Caco-2 (cell line): ENCODE data around the gene ARID2. TPM values are rescaled to one million over a fixed set of nuclear protein-coding genes. Genes with fewer than 3 reads are reported as not detected.

Experiments used
- BruUV-seq: library from RNA; stranded (reverse); fragments of 400-500 nt; replicated peaks from 2 replicates; lab custom pipeline; 2021; lab: Mats Ljungman, UMichigan
- CTCF ChIA-PET: fragments of 300-600 bp; sonication (Branson Sonifier 250); formaldehyde crosslinking; loops from one replicate; lab custom pipeline; 2022; ENCODE audit warnings: antibody characterized with exemption; lab: Charles Lee
- POLR2A ChIA-PET: fragments of 300-600 bp; sonication (Branson Sonifier 250); formaldehyde crosslinking; loops from one replicate; lab custom pipeline; 2022; ENCODE audit warnings: antibody characterized with exemption; lab: Charles Lee
- DNase-seq, 2 experiments: peaks; one replicate each; pipeline versions ENCODE4 v3.0.0 to v3.0.0-alpha.2; 2020 to 2022
- H3K27me3 ChIP-seq: replicated peaks from 2 replicates; pipeline ENCODE4 v1.6.0; 2011; ENCODE audit warnings: low read length; ENCODE audit not compliant: control insufficient read depth, insufficient read depth
- H3K36me3 ChIP-seq: 2 replicates; pipeline ENCODE4 v1.5.1; 2011; ENCODE audit warnings: low read length; ENCODE audit not compliant: control insufficient read depth, insufficient read depth
- H3K4me1 ChIP-seq: fragments of 250-450 bp; sonication (Bioruptor Pico); 2 replicates; pipeline ENCODE4 v1.5.1; 2020; ENCODE audit warnings: mild to moderate bottlenecking
- H3K4me3 ChIP-seq: 2 replicates; pipeline ENCODE4 v1.5.1; 2011; ENCODE audit warnings: low read depth, mild to moderate bottlenecking, control low read depth, low read length
- H3K9me3 ChIP-seq: fragments of 250-450 bp; sonication (Bioruptor Pico); 2 replicates; pipeline ENCODE4 v1.5.1; 2020; ENCODE audit warnings: mild to moderate bottlenecking, moderate library complexity
- H3K27ac Mint-ChIP-seq: one replicate; pipeline ENCODE4 v1.8.0; 2022; ENCODE audit warnings: mixed read lengths; ENCODE audit not compliant: unreplicated experiment
- H3K27me3 Mint-ChIP-seq: one replicate; pipeline ENCODE4 v1.8.0; 2022; ENCODE audit warnings: mixed read lengths; ENCODE audit not compliant: insufficient read depth, unreplicated experiment
- H3K36me3 Mint-ChIP-seq: one replicate; pipeline ENCODE4 v1.8.0; 2022; ENCODE audit warnings: mild to moderate bottlenecking, mixed read lengths; ENCODE audit not compliant: insufficient read depth, unreplicated experiment
- H3K4me1 Mint-ChIP-seq: one replicate; pipeline ENCODE4 v1.8.0; 2022; ENCODE audit warnings: low read depth, mixed read lengths; ENCODE audit not compliant: unreplicated experiment
- H3K4me3 Mint-ChIP-seq: one replicate; pipeline ENCODE4 v1.8.0; 2022; ENCODE audit warnings: mild to moderate bottlenecking, moderate library complexity, mixed read lengths; ENCODE audit not compliant: unreplicated experiment
- H3K9me3 Mint-ChIP-seq: one replicate; pipeline ENCODE4 v1.8.0; 2022; ENCODE audit warnings: mixed read lengths; ENCODE audit not compliant: unreplicated experiment
- CTCF ChIP-seq, 2 experiments: fragments of 200-600 bp in 1 of 2; IDR thresholded peaks; 1 replicate in 1 of 2; 2 replicates in 1 of 2; pipeline versions ENCODE4 v1.5.1 to v1.8.0; 2011 to 2022; ENCODE audit warnings: antibody characterized with exemption in 1 of 2, control low read depth in 1 of 2, inconsistent platforms in 1 of 2, low read depth in 1 of 2, low read length in 1 of 2, mild to moderate bottlenecking in 1 of 2, moderate library complexity in 1 of 2; ENCODE audit not compliant: insufficient read depth in 1 of 2, severe bottlenecking in 1 of 2, unreplicated experiment in 1 of 2
- intact Hi-C: fragments of 100-400 bp; cut with micrococcal nuclease; formaldehyde crosslinking; loops from one replicate; pipeline ENCODE4 v1.10.0; 2022; ENCODE audit not compliant: unreplicated experiment
- total RNA-seq: library from RNA; stranded (reverse); gene quantifications from 2 replicates; pipeline ENCODE4 v1.2.3, GENCODE V29; 2022

ARID2 gene
- total RNA-seq, 1 experiment from 2014 or later, result 53.9 TPM

- TF ChIP-seq CTCF (IDR thresholded peaks at IDR 0.05; ENCODE audit: insufficient read depth in 1 of 2, low read depth in 1 of 2, low read length in 1 of 2, severe bottlenecking in 1 of 2, unreplicated experiment in 1 of 2), result no peak
- no peaks in the 10 kb centered on the region; the same call in 1 of the 2 replicates for H3K4me1 ChIP-seq
- no peak overlapping the region for H3K4me3 ChIP-seq
- DNase-seq, result no peak
- peaks cover 7% of the 10 kb centered on the region for H3K9me3 ChIP-seq
- no peak overlapping the region for H3K4me3 Mint-ChIP-seq
- POLR2A ChIA-PET, result interaction anchor here (0.6 to 1.0 kb wide), 2 partner anchors 12 to 88 kb away, joined by 3 to 4 read pairs; no protein-coding TSS in a partner anchor
- H3K4me1 Mint-ChIP-seq, result no peaks in the 10 kb centered on the region
- peaks cover 14% of the 10 kb centered on the region for H3K36me3 Mint-ChIP-seq
- H3K27me3 Mint-ChIP-seq, result no peaks in the 10 kb centered on the region
- no TSS peak for BruUV-seq
- no peaks in the 10 kb centered on the region for H3K9me3 Mint-ChIP-seq
- no peaks in the 10 kb centered on the region for H3K36me3 ChIP-seq
- H3K27me3 ChIP-seq, result no peaks in the 10 kb centered on the region
- CTCF ChIA-PET, result interaction anchor here (0.8 kb wide), 1 partner anchor 199 kb away, joined by 3 read pairs; no protein-coding TSS in a partner anchor
- intact Hi-C loops, result no loop called here
- H3K27ac Mint-ChIP-seq, result no peak overlapping the region
These were observed 13.7 kb downstream of the ARID2 start for GRCh38 chr12:45743247-45743646.

- H3K9me3 Mint-ChIP-seq, result no peaks in the 10 kb centered on the region
- DNase-seq, result no peak
These were observed 16.4 kb downstream of the ARID2 start for GRCh38 chr12:45745861-45746277.

GRCh38 chr12:45756666-45757065 is 27.2 kb downstream of the ARID2 start:
- TF ChIP-seq CTCF (IDR thresholded peaks at IDR 0.05; ENCODE audit: insufficient read depth in 1 of 2, low read depth in 1 of 2, low read length in 1 of 2, severe bottlenecking in 1 of 2, unreplicated experiment in 1 of 2), result no peak
- Histone ChIP-seq H3K36me3 (no peaks in the 10 kb centered on the region), H3K4me3 (no peak overlapping the region), H3K4me1 (0 out of 2 replicates have a peak, but pooled peaks cover 3% of the 10 kb centered on the region), H3K27me3 (no peaks in the 10 kb centered on the region), H3K9me3 (no peaks in the 10 kb centered on the region)
- POLR2A ChIA-PET, result interaction anchor here (0.7 kb wide), 1 partner anchor 213 kb away, joined by 3 read pairs; no protein-coding TSS in a partner anchor
- no peaks in the 10 kb centered on the region for H3K9me3 Mint-ChIP-seq
- H3K4me3 Mint-ChIP-seq, result no peak overlapping the region
- no TSS peak for BruUV-seq
- H3K27me3 Mint-ChIP-seq, result no peaks in the 10 kb centered on the region
- peaks cover under 1% of the 10 kb centered on the region for H3K36me3 Mint-ChIP-seq
- CTCF ChIA-PET, result no interaction called here
- intact Hi-C loops, result no loop called here
- no peak overlapping the region for H3K27ac Mint-ChIP-seq
- H3K4me1 Mint-ChIP-seq, result peaks cover 15% of the 10 kb centered on the region
- no peak for DNase-seq

More at GRCh38 chr12:45745861-45746277, 16.4 kb downstream of the ARID2 start:
- Histone ChIP-seq H3K9me3 (peaks cover 7% of the 10 kb centered on the region), H3K4me3 (no peak overlapping the region), H3K27me3 (no peaks in the 10 kb centered on the region), H3K4me1 (no peaks in the 10 kb centered on the region; the same call in 1 of the 2 replicates), H3K36me3 (no peaks in the 10 kb centered on the region; the same call in 1 of the 2 replicates)
- CTCF ChIA-PET, result interaction anchor here (2.1 kb wide), 1 partner anchor 202 kb away, joined by 7 read pairs; no protein-coding TSS in a partner anchor
- Mint-ChIP-seq H3K36me3 (peaks cover 16% of the 10 kb centered on the region), H3K27me3 (no peaks in the 10 kb centered on the region), H3K4me1 (peaks cover 9% of the 10 kb centered on the region), H3K27ac (no peak overlapping the region), H3K4me3 (no peak overlapping the region)
- peak; percentile 23 to 36 for TF ChIP-seq CTCF (IDR thresholded peaks at IDR 0.05; ENCODE audit: insufficient read depth in 1 of 2, low read depth in 1 of 2, low read length in 1 of 2, severe bottlenecking in 1 of 2, unreplicated experiment in 1 of 2)
- no TSS peak for BruUV-seq
- intact Hi-C loops, result loop anchor here (1.0 to 2.0 kb wide), 2 partner anchors 19 to 202 kb away; no protein-coding TSS in a partner anchor
- POLR2A ChIA-PET, result no interaction called here
